Stimulated activated CD8-positive, alpha-beta memory T cell treated with anti-CD3 and anti-CD28 coated beads, Interleukin-12 subunit alpha, Interleukin-12 subunit beta, amount 100 ng/mL, for 4 hours (primary cell): ENCODE results near the gene FBXW12.

Experiments
- DNase-seq: peaks from one replicate; pipeline ENCODE4 v3.0.0-alpha.2; 2020; ENCODE audit warnings: low read depth

The FBXW12 gene

DNA sequence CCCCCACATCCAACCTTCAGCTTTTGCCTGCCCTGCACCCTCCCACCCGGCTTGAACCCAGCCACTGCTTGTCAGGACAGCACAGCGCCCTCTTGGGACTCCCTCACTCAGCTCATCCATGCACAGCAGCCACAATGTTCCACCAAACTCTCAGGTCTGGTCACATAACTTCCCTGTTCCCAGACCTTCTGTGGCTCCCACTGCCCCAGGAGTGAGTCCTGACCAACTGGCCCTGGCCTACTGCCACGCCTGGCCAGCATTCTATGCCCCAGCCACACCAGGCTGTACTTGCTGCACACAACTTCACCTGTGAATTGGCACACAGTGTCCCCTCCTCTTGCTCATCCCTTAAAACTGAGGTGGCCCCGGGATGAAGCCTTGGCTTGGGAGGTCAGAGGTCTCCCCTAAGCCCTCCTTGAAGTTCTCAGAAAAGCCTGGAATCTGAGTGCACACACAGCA lies 36.8 kb downstream of the FBXW12 start:
- DNase-seq: no peak

GRCh38 chr3:48409291-48410201 lies 37.5 kb downstream of the FBXW12 start:
- DNase-seq: no peak

DNA sequence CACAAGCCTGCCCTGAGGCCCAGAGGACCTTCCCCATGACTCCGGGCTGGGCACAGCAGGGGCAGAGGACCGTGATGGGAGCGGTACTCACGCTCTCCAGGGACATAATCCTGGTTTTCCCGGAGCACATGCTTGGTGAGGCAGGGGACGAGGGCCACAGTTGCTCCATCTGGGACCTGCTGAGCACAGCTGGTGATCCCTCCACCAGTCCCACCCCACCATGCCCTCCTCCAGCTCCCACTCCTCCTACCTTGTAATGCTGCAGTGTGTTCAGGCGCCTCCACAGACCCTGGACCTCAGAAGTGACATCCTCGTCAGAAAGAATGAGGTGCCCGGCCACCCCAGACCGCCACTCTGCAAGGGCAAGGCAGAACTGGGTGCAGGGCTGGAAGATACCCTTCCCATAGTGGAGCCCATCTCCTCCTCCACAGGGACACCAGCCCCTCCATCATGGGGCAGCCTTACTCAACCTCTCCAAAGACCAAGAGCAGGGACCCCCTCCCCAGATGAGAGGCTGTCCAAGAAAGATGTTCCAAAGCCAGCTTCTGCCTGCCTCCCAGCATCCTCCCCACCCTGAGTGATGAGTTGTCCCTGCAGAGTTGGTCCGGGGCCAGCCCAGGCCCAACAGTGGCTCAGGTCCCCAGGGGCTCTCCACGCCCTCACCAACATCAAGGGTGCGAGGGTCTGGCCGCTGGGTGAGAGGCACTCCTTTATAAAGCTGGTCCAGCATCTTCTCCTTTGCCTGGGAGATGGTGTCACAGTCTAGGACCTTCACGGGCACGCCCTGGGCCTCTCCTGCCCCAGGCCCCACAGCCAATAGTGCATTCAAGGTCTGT lies 38.4 kb downstream of the FBXW12 start:
- DNase-seq: no peak

- DNase-seq: no peak
Measured at GRCh38 chr3:48411041-48411588, 39.1 kb downstream of the FBXW12 start.

DNA sequence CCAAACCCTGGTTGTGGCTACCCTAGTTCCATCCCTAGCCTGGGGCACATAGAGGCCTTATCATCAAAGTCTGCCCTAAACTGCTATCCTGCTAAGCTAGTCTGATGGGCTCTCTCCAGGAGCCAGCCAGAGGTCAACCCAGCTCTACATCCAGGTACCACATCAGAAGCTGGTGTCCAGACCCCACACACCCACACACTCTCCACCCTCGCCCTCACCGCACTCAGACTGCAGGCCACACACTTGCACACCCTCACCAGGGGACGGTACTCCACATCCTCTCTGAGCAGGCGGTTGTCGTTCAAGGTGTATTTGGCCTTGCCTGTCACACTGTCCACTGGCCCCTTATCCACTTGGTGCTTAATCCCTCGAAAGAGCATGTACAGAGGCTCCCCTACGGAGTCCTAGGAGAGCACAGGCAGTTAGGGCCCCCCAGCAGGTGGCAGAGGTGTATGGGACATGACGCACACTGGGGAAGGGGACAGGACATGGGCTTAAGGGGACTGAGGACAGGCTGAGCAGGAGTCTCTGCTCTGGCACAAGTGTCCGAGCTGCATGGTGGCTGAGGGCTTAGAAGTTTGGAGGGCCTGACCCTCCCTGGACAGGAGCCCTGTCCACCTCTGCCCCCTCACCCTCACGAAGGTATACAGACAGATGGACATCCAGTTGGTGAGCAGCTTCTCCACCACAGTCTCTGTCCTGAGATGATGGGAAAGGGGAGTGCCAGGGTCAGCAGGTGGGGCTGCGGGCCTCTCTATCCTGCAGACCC lies 39.8 kb downstream of the FBXW12 start:
- DNase-seq: no peak

- no peak for DNase-seq
Measured at GRCh38 chr3:48412375-48413001, 40.5 kb downstream of the FBXW12 start.

- no peak for DNase-seq
Measured at GRCh38 chr3:48413086-48413485, 41.1 kb downstream of the FBXW12 start.

DNA sequence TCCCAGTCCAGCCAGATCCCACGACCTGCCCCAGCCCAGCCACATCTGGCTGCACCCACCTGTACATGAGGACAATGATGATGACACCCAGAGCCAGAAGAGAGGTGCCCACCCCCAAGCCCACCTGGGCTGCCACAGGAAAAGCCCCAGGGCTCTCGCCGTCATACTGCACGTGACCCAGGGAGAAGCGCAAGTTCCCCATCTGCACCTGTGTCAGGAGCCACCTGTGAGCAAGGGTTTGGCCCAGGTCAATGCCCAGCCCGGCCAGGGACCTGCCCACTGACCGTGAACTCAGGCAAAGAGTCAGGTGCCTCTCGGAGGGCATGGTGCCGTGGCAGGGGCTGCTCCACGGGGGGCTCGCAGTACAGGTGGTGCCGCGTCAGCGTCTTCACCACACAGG lies 41.6 kb downstream of the FBXW12 start:
- DNase-seq: no peak

- DNase-seq: no peak
Measured at GRCh38 chr3:48414376-48415250, 42.6 kb downstream of the FBXW12 start.

GRCh38 chr3:48415251-48415953 lies 43.4 kb downstream of the FBXW12 start:
- DNase-seq: no peak

- DNase-seq: no peak
Measured at GRCh38 chr3:48416091-48416505, 44.1 kb downstream of the FBXW12 start.

- DNase-seq: no peak
Measured at GRCh38 chr3:48416546-48416945, 44.5 kb downstream of the FBXW12 start.

DNA sequence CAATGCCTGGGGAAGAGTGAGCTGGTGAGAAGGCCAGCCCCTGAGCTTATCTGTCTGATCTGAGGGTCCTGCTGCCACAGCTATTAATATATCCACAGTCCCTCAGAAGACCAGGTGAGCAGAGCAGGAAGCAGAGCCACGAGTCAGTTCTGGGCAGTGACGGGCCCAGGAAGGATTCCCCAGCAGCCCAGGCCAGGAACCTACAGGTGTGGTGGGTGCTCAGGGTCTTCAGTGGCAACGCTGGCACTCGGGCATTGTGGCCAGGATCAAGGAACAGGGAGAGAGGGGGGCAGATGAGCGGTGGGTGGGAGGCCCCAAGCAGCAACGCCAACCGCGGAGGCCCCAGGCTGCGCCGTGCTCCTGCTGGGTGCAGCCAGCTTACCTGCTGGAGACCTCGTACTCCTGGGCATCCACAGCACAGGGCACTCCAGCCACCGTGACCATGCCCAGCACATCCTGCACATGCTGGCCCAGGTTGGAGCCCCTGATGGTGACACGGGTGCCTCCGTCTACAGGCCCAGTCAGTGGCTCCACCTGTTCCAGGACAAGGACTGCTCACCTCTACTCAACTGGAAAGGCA lies 45.6 kb downstream of the FBXW12 start:
- DNase-seq: no peak

DNA sequence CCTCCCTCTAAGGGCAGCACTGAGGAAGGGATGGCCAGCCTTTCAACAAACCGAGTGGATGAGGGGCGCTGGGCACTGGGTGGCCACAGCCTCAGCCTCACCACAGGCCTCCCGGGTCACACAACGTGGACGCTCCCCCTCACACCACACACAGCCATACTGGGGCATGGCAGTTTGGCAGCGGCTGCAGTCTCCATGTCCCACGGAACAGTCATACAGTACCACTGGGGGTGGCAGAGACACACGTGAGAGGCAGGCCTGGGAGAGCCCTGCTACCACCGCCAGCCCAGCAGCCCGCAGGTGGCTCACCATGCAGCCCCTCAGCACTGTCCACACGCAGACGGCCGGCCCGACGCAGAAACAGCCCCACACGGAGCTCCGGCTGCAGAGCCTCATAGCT lies 46.1 kb downstream of the FBXW12 start:
- DNase-seq: no peak

DNA sequence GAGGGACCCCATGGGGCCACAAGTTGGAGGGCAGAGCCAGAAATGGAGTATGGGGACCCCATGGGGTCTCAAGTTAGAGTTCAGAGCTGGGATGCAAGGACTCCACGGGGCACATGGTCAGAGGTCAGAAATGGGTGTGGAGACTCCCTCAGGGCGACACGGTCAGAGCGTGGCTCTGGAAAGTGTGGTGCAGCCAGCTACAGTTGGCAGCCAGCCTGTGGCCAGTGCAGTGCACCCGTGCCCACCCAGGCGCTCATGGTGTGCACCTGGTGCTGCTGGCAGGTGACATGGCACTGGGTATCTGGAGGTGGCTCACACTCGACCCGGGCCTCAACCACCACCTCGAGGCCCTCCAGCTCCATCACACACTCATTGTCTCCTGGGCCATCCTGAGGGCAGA lies 46.6 kb downstream of the FBXW12 start:
- no peak for DNase-seq

- no peak for DNase-seq
Measured at GRCh38 chr3:48419149-48419548, 47.1 kb downstream of the FBXW12 start.

DNA sequence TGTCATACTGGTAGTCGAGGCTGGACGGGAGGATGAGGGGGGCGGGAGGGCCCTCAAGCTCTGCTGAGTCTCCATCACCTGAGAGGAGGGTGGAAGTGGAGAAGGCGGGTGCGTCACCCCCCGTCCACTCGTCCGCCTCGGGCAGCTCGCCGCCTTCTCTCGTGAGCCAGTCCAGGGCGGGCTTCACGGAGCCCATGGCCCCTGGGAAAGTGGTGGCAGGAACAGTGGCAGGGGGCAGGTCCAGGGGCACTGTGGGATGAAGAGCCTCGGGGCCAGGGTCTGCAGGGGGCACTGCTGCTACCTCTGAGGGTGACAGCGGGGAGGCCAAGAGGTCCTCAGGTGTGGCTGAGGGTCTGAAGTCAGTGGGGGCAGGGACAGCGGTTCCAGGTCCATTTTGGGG lies 47.6 kb downstream of the FBXW12 start:
- DNase-seq: no peak

- no peak for DNase-seq
Measured at GRCh38 chr3:48420561-48420960, 48.5 kb downstream of the FBXW12 start.

- DNase-seq: no peak
Measured at GRCh38 chr3:48422272-48422671, 50.3 kb downstream of the FBXW12 start.
